Measurements from ENCODE around the gene MSTN. TPM values are rescaled to one million over a fixed set of nuclear protein-coding genes. Genes with fewer than 3 reads are reported as not detected.

The MSTN gene
- polyA plus RNA-seq, 1 donor from 2014 or later = 1.2 TPM

- Histone ChIP-seq H3K9me3 (ENCODE audit: low read length) (peaks cover 6% of the 10 kb centered on the region), H3K9me2 (ENCODE audit: insufficient read depth, low read length) (no peaks in the 10 kb centered on the region), H3K36me3 (ENCODE audit: insufficient read depth, low read length) (no peaks in the 10 kb centered on the region), H3K4me3 (ENCODE audit: low read length) (no peak overlapping the region), H3K79me2 (replicated peaks; ENCODE audit: insufficient read depth, low read length) (no peaks in the 10 kb centered on the region), H3K4me2 (ENCODE audit: low read length) (no peak overlapping the region), H4K20me1 (ENCODE audit: insufficient read depth) (no peaks in the 10 kb centered on the region), H3F3A (ENCODE audit: insufficient read depth, low read length, poor library complexity, severe bottlenecking) (no peaks in the 10 kb centered on the region), H3K27ac (ENCODE audit: low read length) (no peak overlapping the region), H3K9ac (ENCODE audit: low read length) (no peak overlapping the region), H2AFZ (ENCODE audit: low read depth, low read length) (no peak overlapping the region), H3K27me3 (ENCODE audit: insufficient read depth, low read depth, low read length) (no peaks in the 10 kb centered on the region)
- TF ChIP-seq REST (IDR thresholded peaks at IDR 0.05; ENCODE audit: borderline replicate concordance) = no peak
- TF ChIP-seq CTCF (IDR thresholded peaks at IDR 0.05; ENCODE audit: poor library complexity, severe bottlenecking) = no peak
- TF ChIP-seq MXI1 (conservative IDR thresholded peaks at IDR 0.05; ENCODE audit: poor library complexity, severe bottlenecking) = no peak
- no peak for TF ChIP-seq SMC3 (conservative IDR thresholded peaks at IDR 0.05; ENCODE audit: poor library complexity)
- TF ChIP-seq POLR2AphosphoS5 (IDR thresholded peaks at IDR 0.05) = no peak
- TF ChIP-seq EP300 (conservative IDR thresholded peaks at IDR 0.05; ENCODE audit: poor library complexity, severe bottlenecking) = no peak
- no peak for TF ChIP-seq RAD21 (conservative IDR thresholded peaks at IDR 0.05)
- TF ChIP-seq TAF1 (IDR thresholded peaks at IDR 0.05; ENCODE audit: low read depth) = no peak
- TF ChIP-seq EZH2 (IDR thresholded peaks at IDR 0.05; ENCODE audit: borderline replicate concordance, insufficient read depth, low read length, poor library complexity, severe bottlenecking) = no peak
Measured at GRCh38 chr2:190099890-190100697, 37.6 kb upstream of the MSTN start.

- Histone ChIP-seq H3K9me3 (ENCODE audit: low read length) (peaks cover 6% of the 10 kb centered on the region), H3K27me3 (ENCODE audit: insufficient read depth, low read depth, low read length) (no peaks in the 10 kb centered on the region), H3K4me2 (ENCODE audit: low read length) (no peak overlapping the region), H3K27ac (ENCODE audit: low read length) (no peak overlapping the region), H3K9ac (ENCODE audit: low read length) (no peak overlapping the region), H2AFZ (ENCODE audit: low read depth, low read length) (no peak overlapping the region), H3K79me2 (replicated peaks; ENCODE audit: insufficient read depth, low read length) (no peaks in the 10 kb centered on the region), H3K9me2 (ENCODE audit: insufficient read depth, low read length) (no peaks in the 10 kb centered on the region), H3K4me3 (ENCODE audit: low read length) (no peak overlapping the region), H3F3A (ENCODE audit: insufficient read depth, low read length, poor library complexity, severe bottlenecking) (no peaks in the 10 kb centered on the region), H3K36me3 (ENCODE audit: insufficient read depth, low read length) (no peaks in the 10 kb centered on the region), H4K20me1 (ENCODE audit: insufficient read depth) (no peaks in the 10 kb centered on the region)
- TF ChIP-seq EZH2 (IDR thresholded peaks at IDR 0.05; ENCODE audit: borderline replicate concordance, insufficient read depth, low read length, poor library complexity, severe bottlenecking) (no peak), CTCF (IDR thresholded peaks at IDR 0.05; ENCODE audit: poor library complexity, severe bottlenecking) (no peak), REST (IDR thresholded peaks at IDR 0.05; ENCODE audit: borderline replicate concordance) (no peak), MXI1 (conservative IDR thresholded peaks at IDR 0.05; ENCODE audit: poor library complexity, severe bottlenecking) (no peak), SMC3 (conservative IDR thresholded peaks at IDR 0.05; ENCODE audit: poor library complexity) (no peak), RAD21 (conservative IDR thresholded peaks at IDR 0.05) (no peak)
Measured at GRCh38 chr2:190098851-190099250, 36.3 kb upstream of the MSTN start.

Measured in neural cell (in vitro differentiated cells).